Nasal cavity respiratory epithelium epithelial cell of viscerocranial mucosa (primary cell): Measurements from ENCODE around the gene GJA8. TPM values are rescaled to one million over a fixed set of nuclear protein-coding genes. Genes with fewer than 3 reads are reported as not detected.

Experiments used
- total RNA-seq: library from RNA; depleted of rRNA; stranded (reverse); fragments of >200 nt; gene quantifications from 2 replicates; pipeline ENCODE4 v1.2.3, GENCODE V29; 2014

The GJA8 gene
- not detected in 2 replicates for total RNA-seq

DNA sequence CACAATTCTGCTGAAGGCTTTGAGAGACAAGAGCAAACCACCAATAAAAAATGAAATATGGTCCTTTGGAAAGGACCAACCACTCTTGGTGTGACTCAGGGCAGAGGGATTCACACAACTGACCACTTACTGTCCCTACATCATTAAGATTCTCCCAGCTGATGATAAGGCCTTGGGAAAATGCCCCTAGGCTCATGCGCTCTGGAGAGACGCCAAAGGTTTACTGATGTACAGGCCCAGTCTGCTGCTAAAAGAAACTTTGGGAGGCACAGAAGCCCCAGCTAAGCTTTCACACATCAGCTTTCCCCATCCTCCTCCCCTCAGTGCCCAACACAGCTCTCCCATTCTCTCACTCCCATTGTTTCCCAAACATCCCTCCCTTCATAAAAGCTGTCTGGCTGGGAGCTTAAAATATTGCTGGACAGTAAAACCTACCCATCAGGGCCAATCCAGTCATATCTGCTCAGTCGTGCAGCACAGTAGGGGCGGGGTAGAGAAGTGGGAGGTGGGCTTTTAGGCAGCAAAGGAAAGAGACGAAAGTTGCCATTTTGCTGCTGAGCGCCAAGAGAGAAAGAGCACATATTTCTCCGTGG, at the start of gene GJA8:
TSS of gene GJA8 (plus strand) at position 543 of the 593 bp plus-strand sequence. CDS start 5,161 bp downstream, outside the sequence.

GRCh38 chr1:147928236-147929132, 25.9 kb downstream of the GJA8 start, which contains the start of gene GPR89B:
Gene GPR89B (plus strand): TSS chr1:147928420. CDS start chr1:147928537, 117 bp downstream.

Other genes starting within 250 kb of the GJA8 start
- gene ACP6, start 232.3 kb upstream of the GJA8 start, total RNA-seq, result 5.6 and 8.9 TPM in 2 replicates
- gene GJA5, start 142.2 kb upstream of the GJA8 start, total RNA-seq, result under 0.01 TPM in 1 of 2 replicates, not detected in the other
- 17.5 and 46.5 TPM in 2 replicates for gene GPR89B, start 25.6 kb downstream of the GJA8 start, total RNA-seq
- 7.2 and 11.1 TPM in 2 replicates for gene NBPF11, start 249.5 kb downstream of the GJA8 start, total RNA-seq